Choroid plexus epithelial cell (primary cell): ENCODE results near the gene DNMT3A.

Experiments used
- DNase-seq: peaks from one replicate; pipeline ENCODE4 v3.0.0-alpha.2; 2010; ENCODE audit warnings: low read depth
- H3K4me3 ChIP-seq: 2 replicates; pipeline ENCODE4 v1.5.1; 2011; ENCODE audit warnings: low read depth, mild to moderate bottlenecking, control low read depth, low read length, moderate library complexity
- CTCF ChIP-seq: conservative IDR thresholded peaks from 2 replicates; pipeline ENCODE4 v1.5.1; 2011; ENCODE audit warnings: low read depth, mild to moderate bottlenecking, control low read depth, inconsistent platforms, low read length, moderate library complexity

DNMT3A gene

GRCh38 chr2:25188405-25188804 lies 153.3 kb downstream of the DNMT3A start:
- no peak overlapping the region for H3K4me3 ChIP-seq
- no peak for TF ChIP-seq CTCF
- no peak for DNase-seq

- DNase-seq, result no peak
- TF ChIP-seq CTCF, result no peak
- H3K4me3 ChIP-seq, result no peak overlapping the region
Observed at GRCh38 chr2:25187729-25188350, 153.9 kb downstream of the DNMT3A start.

- no peak for TF ChIP-seq CTCF
- no peak overlapping the region for H3K4me3 ChIP-seq
- no peak for DNase-seq
Observed at GRCh38 chr2:25184254-25184653, 157.5 kb downstream of the DNMT3A start.

DNA sequence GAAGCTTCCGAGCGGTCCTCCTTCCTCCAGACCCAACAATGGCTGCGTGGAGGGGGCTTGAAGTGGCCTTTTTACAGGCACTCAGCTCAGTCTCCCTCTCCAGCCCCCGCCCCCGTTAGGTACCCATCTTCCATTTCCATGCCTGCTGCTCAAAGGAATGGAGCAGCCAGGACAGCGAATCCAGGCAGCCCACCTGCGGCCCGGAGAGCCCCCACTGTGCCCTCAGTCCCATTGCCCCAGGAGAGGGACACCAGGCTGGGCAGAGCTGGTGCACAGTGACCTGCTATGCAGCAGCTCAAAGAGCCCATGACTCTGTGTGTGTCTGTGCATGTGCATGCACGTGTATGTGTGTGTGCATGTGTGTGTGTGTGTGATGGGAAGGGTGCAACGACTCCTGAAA lies 162.7 kb downstream of the DNMT3A start:
- TF ChIP-seq CTCF, result no peak
- H3K4me3 ChIP-seq, result no peak overlapping the region
- DNase-seq, result no peak
